HG02885 (cell line): ENCODE results near the gene PRKAR1B.
"Not testable (repeated sequence)": the region's sequence is repeated elsewhere in the genome, so short reads cannot be mapped to it uniquely, and the experiment has no call there.

Source experiments
- ATAC-seq: cut with Tn5 transposase; IDR thresholded peaks from one replicate; pipeline ENCODE4 v1.9.1; 2021; ENCODE audit warnings: mild to moderate bottlenecking; ENCODE audit not compliant: unreplicated experiment, poor library complexity

The PRKAR1B gene

GRCh38 chr7:673681-674453, 53.2 kb downstream of the PRKAR1B start:
- ATAC-seq, result no peak

GRCh38 chr7:672891-673290, 54.2 kb downstream of the PRKAR1B start:
- ATAC-seq, result no peak

GRCh38 chr7:671415-672042, 55.6 kb downstream of the PRKAR1B start:
- no peak for ATAC-seq

GRCh38 chr7:670501-671390, 56.3 kb downstream of the PRKAR1B start:
- ATAC-seq, result no peak

- ATAC-seq, result no peak
These were observed 58.1 kb downstream of the PRKAR1B start for GRCh38 chr7:668958-669357.

GRCh38 chr7:668139-668931, 58.7 kb downstream of the PRKAR1B start:
- ATAC-seq, result no peak

- ATAC-seq, result no peak
These were observed 60.4 kb downstream of the PRKAR1B start for GRCh38 chr7:666454-667292.

- no peak for ATAC-seq
These were observed 61.2 kb downstream of the PRKAR1B start for GRCh38 chr7:665736-666453.

GRCh38 chr7:664997-665735, 61.9 kb downstream of the PRKAR1B start:
- no peak for ATAC-seq

GRCh38 chr7:664402-664775, 62.7 kb downstream of the PRKAR1B start:
- ATAC-seq, result no peak

- no peak for ATAC-seq
These were observed 64.5 kb downstream of the PRKAR1B start for GRCh38 chr7:662576-662975.

GRCh38 chr7:659996-660395, 67.1 kb downstream of the PRKAR1B start:
- no peak for ATAC-seq

GRCh38 chr7:659306-659847, 67.7 kb downstream of the PRKAR1B start:
- ATAC-seq, result no peak

GRCh38 chr7:657565-658119, 69.4 kb downstream of the PRKAR1B start:
- ATAC-seq, result no peak

GRCh38 chr7:657010-657409, 70.1 kb downstream of the PRKAR1B start:
- ATAC-seq, result not testable (repeated sequence)

- no peak for ATAC-seq
These were observed 71.3 kb downstream of the PRKAR1B start for GRCh38 chr7:655758-656157.
